HG03457 (cell line): ENCODE results near the gene KPNA2.
"Not testable (repeated sequence)": the region's sequence is repeated elsewhere in the genome, so short reads cannot be mapped to it uniquely, and the experiment has no call there.

ENCODE experiments used
- ATAC-seq: cut with Tn5 transposase; IDR thresholded peaks from one replicate; pipeline ENCODE4 v1.9.1; 2021; ENCODE audit warnings: moderate number of reproducible peaks; ENCODE audit not compliant: unreplicated experiment

Gene KPNA2

GRCh38 chr17:68019675-68020408, 15.7 kb upstream of the KPNA2 start:
- peak; percentile 91 for ATAC-seq

GRCh38 chr17:68020409-68020756, 15.2 kb upstream of the KPNA2 start:
- no peak for ATAC-seq

- not testable (repeated sequence) for ATAC-seq
These were observed 14.7 kb upstream of the KPNA2 start for GRCh38 chr17:68020791-68021190.

GRCh38 chr17:68021963-68022362, 13.6 kb upstream of the KPNA2 start:
- ATAC-seq: no peak

DNA sequence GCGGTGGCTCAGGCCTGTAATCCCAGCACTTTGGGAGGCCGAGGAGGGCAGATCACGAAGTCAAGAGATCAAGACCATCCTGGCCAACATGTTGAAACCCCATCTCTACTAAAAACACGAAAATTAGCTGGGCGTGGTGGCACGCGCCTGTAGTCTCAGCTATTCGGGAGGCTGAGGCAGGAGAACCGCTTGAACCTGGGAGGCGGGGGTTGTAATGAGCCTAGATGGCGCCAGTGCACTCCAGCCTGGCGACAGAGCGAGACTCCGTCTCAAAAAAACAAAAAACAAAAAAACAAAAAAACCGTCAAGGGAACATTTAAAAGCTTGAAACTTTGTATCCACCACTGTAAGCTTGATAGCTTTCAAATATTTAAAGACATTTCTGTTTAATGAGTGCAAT, 13.0 kb upstream of the KPNA2 start:
- not testable (repeated sequence) for ATAC-seq

- no peak for ATAC-seq
These were observed 5.9 kb upstream of the KPNA2 start for GRCh38 chr17:68029512-68030215.

GRCh38 chr17:68033636-68034451, 1.7 kb upstream of the KPNA2 start:
- no peak for ATAC-seq

GRCh38 chr17:68034452-68034776, 1.1 kb upstream of the KPNA2 start:
- no peak for ATAC-seq

- peak; percentile 70 for ATAC-seq
These were observed 408 bp upstream of the KPNA2 start for GRCh38 chr17:68035131-68035522.

DNA sequence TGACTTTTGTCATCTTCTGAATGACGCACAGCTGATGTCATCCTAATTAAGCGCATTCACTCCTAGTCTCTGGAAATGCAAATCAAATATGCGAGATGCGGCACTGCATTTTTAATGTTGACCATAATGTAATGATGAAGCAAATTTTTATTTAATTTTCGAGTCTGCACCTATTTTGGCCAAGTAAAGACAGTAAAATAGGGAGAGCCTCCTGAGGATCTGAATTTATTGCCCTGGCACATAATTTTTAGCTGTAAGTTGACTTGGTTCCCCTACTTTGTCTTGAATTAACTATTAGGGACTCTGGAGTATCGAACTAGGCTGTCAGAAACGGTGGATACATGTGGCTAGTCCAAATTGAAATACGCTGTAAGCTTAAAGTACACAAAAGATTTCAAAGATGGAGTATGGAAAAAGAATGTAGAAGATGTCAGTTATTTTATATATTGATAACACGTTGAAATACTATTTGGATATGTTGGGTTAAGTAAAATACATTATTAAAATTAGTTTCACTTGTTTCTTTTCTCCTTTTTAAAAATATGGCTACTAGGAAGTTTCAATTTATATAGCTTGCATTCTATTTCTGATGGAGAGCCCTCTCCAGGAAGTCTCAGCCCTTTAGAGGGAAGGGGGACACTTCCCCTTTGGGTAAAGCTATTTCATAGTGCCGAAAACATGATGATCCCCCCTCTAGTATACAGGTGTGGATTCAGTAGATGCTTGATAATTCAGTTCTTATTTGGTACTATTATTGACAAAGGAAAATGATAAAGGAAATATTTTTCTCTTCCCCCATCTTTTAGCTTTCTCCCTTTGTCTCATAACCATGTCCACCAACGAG, 991 bp downstream of the KPNA2 start:
- peak; percentile 10 for ATAC-seq

- no peak for ATAC-seq
These were observed 11.8 kb downstream of the KPNA2 start for GRCh38 chr17:68047153-68047846.

DNA sequence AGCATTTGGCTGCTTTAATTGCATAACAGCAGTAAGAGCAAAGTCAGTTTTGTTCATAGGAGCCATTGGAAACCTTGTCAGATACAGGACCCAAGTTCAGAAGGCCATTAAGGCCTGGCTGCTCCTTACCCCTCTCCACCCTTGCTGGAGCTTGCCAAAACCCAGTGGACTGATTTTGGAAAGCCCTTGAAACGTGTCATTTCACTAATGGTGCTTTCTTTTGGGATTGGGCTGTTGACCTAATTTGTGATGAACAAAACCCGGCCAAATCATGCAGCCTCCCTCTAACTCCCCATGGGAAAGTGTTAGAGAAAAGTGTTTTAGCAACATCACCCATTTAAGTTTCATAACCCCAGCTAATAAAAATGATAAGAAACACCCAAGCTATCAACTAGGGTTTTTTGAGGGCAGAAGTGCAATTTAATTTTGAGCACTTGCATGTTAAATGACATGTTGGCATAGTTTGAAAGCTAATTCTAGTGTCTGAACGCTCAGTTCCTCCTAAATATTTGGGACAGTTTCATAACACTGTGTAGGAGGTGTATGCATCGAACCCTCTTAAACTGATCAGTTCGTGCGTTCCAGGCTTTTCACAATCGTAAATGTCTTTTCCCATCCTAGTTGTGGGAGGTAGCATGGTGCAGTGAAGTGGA, 12.5 kb downstream of the KPNA2 start:
- not testable (repeated sequence) for ATAC-seq

GRCh38 chr17:68048996-68049395, 13.5 kb downstream of the KPNA2 start:
- ATAC-seq: no peak

- not testable (repeated sequence) for ATAC-seq
These were observed 14.4 kb downstream of the KPNA2 start for GRCh38 chr17:68049812-68050437.

DNA sequence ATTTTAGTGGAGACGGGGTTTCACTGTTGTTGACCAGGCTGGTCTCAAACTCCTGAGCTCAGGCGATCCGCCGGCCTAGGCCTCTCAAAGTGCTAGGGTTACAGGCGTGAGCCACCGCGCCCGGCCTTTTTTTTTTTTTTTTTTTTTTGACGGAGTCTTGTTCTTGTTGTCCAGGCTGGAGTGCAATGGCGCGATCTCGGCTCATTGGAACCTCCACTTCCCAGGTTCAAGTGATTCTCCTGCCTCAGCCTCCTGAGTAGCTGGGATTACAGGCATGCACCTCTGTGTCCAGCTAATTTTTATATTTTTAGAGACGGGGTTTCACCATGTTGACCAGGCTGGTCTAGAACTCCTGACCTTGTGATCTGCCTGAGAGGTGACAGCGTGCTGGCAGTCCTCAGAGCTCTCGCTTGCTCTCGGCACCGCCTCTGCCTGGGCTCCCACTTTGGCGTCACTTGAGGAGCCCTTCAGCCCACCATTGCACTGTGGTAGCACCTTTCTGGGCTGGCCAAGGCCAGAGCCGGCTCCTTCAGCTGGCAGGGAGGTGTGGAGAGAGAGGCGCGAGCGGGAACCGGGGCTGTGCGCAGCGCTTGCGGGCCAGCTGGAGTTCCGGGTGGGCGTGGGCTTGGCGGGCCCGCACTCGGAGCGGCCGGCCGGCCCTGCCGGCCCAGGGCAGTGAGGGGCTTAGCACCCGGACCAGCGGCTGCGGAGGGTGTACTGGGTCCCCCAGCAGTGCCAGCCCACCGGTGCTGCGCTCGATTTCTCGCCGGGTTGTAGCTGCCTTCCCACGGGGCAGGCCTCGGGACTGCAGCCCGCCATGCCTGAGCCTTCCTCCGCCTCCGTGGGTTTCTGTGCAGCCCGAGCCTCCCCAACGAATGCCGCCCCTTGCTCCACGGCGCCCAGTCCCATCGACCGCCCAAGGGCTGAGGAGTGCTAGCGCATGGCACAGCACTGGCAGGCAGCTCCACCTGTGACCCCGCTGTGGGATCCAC, 16.1 kb downstream of the KPNA2 start:
- ATAC-seq: not testable (repeated sequence)

GRCh38 chr17:68052810-68053209, 17.3 kb downstream of the KPNA2 start:
- no peak for ATAC-seq

- no peak for ATAC-seq
These were observed 17.9 kb downstream of the KPNA2 start for GRCh38 chr17:68053231-68054013.
